Adrenal gland (tissue), 5 donors: ENCODE data around the gene PPP1R10.

Experiments
- POLR2A ChIP-seq, 2 donors: fragments of 450-650 bp; IDR thresholded peaks; one replicate each; pipeline ENCODE4 v1.6.1; 2017; ENCODE audit warnings: antibody characterized with exemption in 2 of 2, mild to moderate bottlenecking in 2 of 2, moderate library complexity in 1 of 2
- TF ChIP-seq, protein P1 (sequence below), 6 experiments: fragments of 450-650 bp in 4 of 6; fragments of 200-600 bp in 2 of 6; sonication (generic) in 1 of 6; IDR thresholded peaks; 1 replicate in 5 of 6; 2 replicates in 1 of 6; pipeline versions ENCODE4 v1.5.1 to v1.8.0; 2016 to 2021; ENCODE audit warnings: antibody characterized with exemption in 6 of 6, mild to moderate bottlenecking in 2 of 6, moderate library complexity in 1 of 6
- donor health status: DM: no; HTN: no; CAD: no.

- TF ChIP-seq, protein P1, sequence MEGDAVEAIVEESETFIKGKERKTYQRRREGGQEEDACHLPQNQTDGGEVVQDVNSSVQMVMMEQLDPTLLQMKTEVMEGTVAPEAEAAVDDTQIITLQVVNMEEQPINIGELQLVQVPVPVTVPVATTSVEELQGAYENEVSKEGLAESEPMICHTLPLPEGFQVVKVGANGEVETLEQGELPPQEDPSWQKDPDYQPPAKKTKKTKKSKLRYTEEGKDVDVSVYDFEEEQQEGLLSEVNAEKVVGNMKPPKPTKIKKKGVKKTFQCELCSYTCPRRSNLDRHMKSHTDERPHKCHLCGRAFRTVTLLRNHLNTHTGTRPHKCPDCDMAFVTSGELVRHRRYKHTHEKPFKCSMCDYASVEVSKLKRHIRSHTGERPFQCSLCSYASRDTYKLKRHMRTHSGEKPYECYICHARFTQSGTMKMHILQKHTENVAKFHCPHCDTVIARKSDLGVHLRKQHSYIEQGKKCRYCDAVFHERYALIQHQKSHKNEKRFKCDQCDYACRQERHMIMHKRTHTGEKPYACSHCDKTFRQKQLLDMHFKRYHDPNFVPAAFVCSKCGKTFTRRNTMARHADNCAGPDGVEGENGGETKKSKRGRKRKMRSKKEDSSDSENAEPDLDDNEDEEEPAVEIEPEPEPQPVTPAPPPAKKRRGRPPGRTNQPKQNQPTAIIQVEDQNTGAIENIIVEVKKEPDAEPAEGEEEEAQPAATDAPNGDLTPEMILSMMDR (IDR thresholded peaks at IDR 0.05): no peak
- no peak for TF ChIP-seq POLR2A (IDR thresholded peaks at IDR 0.05)
Measured at GRCh38 chr6:30657454-30657853, 40.4 kb upstream of the PPP1R10 start.
